ENCODE results near the gene UPF1. TPM values are rescaled to one million over a fixed set of nuclear protein-coding genes. Genes with fewer than 3 reads are reported as not detected.

Gene UPF1
- total RNA-seq, 2 experiments from 2014 or later = 77.2 to 113 TPM

GRCh38 chr19:18869781-18870530, 38.2 kb downstream of the UPF1 start:
- ChIA-PET CTCF (ENCODE audit: unreplicated experiment) (no interaction called here), POLR2A (no interaction called here)
- Histone ChIP-seq H2AFZ (ENCODE audit: low read length) (no peak overlapping the region), H4K20me1 (ENCODE audit: insufficient read depth, low read length) (peaks cover 8% of the 10 kb centered on the region; the same call in 1 of the 2 replicates), H3K4me1 (ENCODE audit: insufficient read depth, low read length, poor library complexity, severe bottlenecking) (peaks cover 12% of the 10 kb centered on the region), H3K9me3 (ENCODE audit: low read length) (no peaks in the 10 kb centered on the region), H3K9me2 (ENCODE audit: insufficient read depth, low read length) (no peaks in the 10 kb centered on the region), H3K36me3 (ENCODE audit: insufficient read depth, low read length) (peaks cover 36% of the 10 kb centered on the region), H3K4me3 (ENCODE audit: low read depth, low read length, poor library complexity, severe bottlenecking) (no peak overlapping the region), H3K27ac (ENCODE audit: low read depth, low read length, poor library complexity, severe bottlenecking) (no peak overlapping the region), H3K79me2 (ENCODE audit: insufficient read depth, low read depth, low read length) (peaks cover 3% of the 10 kb centered on the region; the same call in 1 of the 2 replicates), H3K4me2 (ENCODE audit: low read length) (no peak overlapping the region)
- TF ChIP-seq EZH2phosphoT487 (IDR thresholded peaks at IDR 0.05; ENCODE audit: borderline replicate concordance, low read depth, low read length) = no peak
- TF ChIP-seq CTCF (conservative IDR thresholded peaks at IDR 0.05; ENCODE audit: low read length) = no peak
- DNase-seq (ENCODE audit: low spot score) = no peak
- no TSS peak for BruUV-seq (replicated peaks)
- intact Hi-C loops (cut with micrococcal nuclease; ENCODE audit: unreplicated experiment) = no loop called here

DNA sequence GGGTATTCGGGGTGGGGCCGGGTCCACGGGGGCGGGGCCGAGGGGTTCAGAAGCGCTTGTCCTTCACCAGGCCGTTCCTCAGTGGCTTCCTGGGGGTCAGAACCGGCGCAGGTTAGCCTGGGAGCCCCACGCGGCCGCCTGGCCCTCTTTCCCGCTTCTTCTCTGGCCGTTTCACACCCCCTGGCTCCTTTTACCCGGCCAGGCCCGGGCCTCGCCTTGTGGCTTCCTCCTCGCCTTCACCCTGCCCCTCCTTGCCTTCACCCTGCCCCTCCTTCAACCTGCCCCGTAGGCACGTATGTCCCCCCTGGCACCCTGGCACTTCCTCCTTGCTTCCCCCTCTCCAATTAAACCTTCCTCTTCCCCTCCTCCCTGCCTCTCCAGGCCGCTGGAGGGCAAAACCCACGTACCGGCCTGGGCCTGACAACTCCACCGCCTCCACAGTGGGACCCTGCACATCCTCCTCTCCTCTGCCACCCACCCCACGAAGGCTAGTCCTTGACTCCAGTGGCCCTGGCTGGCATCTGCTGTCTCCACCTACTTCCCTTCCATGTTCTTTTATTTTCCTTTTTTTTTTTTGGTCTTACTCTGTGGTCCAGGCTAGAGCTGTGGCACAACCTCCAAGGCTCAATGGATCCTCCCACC, 38.9 kb downstream of the UPF1 start:
- peaks cover 29% of the 10 kb centered on the region for H3K36me3 ChIP-seq (ENCODE audit: insufficient read depth, low read length)
- no TSS peak for BruUV-seq (replicated peaks)
- H3K4me3 ChIP-seq (ENCODE audit: low read depth, low read length, poor library complexity, severe bottlenecking) = no peak overlapping the region
- CTCF ChIA-PET (ENCODE audit: unreplicated experiment) = no interaction called here
- H4K20me1 ChIP-seq (ENCODE audit: insufficient read depth, low read length) = peaks cover 8% of the 10 kb centered on the region; the same call in 1 of the 2 replicates
- intact Hi-C loops (cut with micrococcal nuclease; ENCODE audit: unreplicated experiment) = no loop called here
- H3K9me3 ChIP-seq (ENCODE audit: low read length) = no peaks in the 10 kb centered on the region
- H3K4me2 ChIP-seq (ENCODE audit: low read length) = no peak overlapping the region
- POLR2A ChIA-PET = interaction anchor here (0.8 to 0.9 kb wide), 2 partner anchors 10 to 49 kb away, joined by 3 to 4 read pairs; partner anchors contain the start of genes COPE and DDX49
- no peak overlapping the region for H2AFZ ChIP-seq (ENCODE audit: low read length)
- DNase-seq (ENCODE audit: low spot score) = no peak
- no peaks in the 10 kb centered on the region for H3K9me2 ChIP-seq (ENCODE audit: insufficient read depth, low read length)
- peaks cover 12% of the 10 kb centered on the region for H3K4me1 ChIP-seq (ENCODE audit: insufficient read depth, low read length, poor library complexity, severe bottlenecking)
- TF ChIP-seq EZH2phosphoT487 (IDR thresholded peaks at IDR 0.05; ENCODE audit: borderline replicate concordance, low read depth, low read length) (no peak), CTCF (conservative IDR thresholded peaks at IDR 0.05; ENCODE audit: low read length) (no peak)
- H3K27ac ChIP-seq (ENCODE audit: low read depth, low read length, poor library complexity, severe bottlenecking) = no peak overlapping the region
- H3K79me2 ChIP-seq (ENCODE audit: insufficient read depth, low read depth, low read length) = peaks cover 3% of the 10 kb centered on the region; the same call in 1 of the 2 replicates

All from OCI-LY7 (cell line).